ENCODE data around the gene CLTC.
A peak's percentile ranks its signal among the peaks of the same experiment; 100 is the strongest.

Gene CLTC

DNA sequence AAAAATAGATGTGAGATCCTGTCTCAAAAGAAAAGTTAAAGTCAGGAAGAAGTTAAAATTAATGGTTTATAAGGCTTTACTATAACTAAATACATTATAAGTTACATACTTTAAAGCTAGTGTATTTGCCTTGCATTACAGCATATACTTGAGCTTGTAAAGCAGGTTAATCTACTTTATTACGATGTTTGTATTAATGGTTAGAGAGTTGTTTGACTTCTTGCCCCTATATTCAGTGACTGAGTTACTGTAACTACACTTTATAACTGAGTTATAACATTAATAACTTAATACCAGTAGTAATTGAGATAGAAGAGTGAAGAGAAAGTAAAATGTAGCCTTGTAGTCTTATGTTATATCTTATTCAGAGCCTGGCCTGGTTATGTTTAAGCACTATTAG lies 22.9 kb downstream of the CLTC start:
- no peak for DNase-seq (ENCODE audit: low read depth in 1 of 2, low spot score in 1 of 2)
- H3K4me3 ChIP-seq (replicated peaks; ENCODE audit: insufficient read depth, low read length) = no peak overlapping the region
- TF ChIP-seq SPI1 (IDR thresholded peaks at IDR 0.05; ENCODE audit: borderline replicate concordance, low read depth) (no peak), GABPA (IDR thresholded peaks at IDR 0.05; ENCODE audit: low read depth) (no peak), POLR2AphosphoS5 (IDR thresholded peaks at IDR 0.05; ENCODE audit: low read depth) (no peak)
- TF ChIP-seq, protein P1, sequence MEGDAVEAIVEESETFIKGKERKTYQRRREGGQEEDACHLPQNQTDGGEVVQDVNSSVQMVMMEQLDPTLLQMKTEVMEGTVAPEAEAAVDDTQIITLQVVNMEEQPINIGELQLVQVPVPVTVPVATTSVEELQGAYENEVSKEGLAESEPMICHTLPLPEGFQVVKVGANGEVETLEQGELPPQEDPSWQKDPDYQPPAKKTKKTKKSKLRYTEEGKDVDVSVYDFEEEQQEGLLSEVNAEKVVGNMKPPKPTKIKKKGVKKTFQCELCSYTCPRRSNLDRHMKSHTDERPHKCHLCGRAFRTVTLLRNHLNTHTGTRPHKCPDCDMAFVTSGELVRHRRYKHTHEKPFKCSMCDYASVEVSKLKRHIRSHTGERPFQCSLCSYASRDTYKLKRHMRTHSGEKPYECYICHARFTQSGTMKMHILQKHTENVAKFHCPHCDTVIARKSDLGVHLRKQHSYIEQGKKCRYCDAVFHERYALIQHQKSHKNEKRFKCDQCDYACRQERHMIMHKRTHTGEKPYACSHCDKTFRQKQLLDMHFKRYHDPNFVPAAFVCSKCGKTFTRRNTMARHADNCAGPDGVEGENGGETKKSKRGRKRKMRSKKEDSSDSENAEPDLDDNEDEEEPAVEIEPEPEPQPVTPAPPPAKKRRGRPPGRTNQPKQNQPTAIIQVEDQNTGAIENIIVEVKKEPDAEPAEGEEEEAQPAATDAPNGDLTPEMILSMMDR (IDR thresholded peaks at IDR 0.05; ENCODE audit: insufficient read depth, low read length) = no peak
- TF ChIP-seq, protein P2, sequence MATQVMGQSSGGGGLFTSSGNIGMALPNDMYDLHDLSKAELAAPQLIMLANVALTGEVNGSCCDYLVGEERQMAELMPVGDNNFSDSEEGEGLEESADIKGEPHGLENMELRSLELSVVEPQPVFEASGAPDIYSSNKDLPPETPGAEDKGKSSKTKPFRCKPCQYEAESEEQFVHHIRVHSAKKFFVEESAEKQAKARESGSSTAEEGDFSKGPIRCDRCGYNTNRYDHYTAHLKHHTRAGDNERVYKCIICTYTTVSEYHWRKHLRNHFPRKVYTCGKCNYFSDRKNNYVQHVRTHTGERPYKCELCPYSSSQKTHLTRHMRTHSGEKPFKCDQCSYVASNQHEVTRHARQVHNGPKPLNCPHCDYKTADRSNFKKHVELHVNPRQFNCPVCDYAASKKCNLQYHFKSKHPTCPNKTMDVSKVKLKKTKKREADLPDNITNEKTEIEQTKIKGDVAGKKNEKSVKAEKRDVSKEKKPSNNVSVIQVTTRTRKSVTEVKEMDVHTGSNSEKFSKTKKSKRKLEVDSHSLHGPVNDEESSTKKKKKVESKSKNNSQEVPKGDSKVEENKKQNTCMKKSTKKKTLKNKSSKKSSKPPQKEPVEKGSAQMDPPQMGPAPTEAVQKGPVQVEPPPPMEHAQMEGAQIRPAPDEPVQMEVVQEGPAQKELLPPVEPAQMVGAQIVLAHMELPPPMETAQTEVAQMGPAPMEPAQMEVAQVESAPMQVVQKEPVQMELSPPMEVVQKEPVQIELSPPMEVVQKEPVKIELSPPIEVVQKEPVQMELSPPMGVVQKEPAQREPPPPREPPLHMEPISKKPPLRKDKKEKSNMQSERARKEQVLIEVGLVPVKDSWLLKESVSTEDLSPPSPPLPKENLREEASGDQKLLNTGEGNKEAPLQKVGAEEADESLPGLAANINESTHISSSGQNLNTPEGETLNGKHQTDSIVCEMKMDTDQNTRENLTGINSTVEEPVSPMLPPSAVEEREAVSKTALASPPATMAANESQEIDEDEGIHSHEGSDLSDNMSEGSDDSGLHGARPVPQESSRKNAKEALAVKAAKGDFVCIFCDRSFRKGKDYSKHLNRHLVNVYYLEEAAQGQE (IDR thresholded peaks at IDR 0.05; ENCODE audit: insufficient replicate concordance, low read depth) = no peak
- H3K27ac ChIP-seq (replicated peaks) = no peak overlapping the region
- no peaks in the 10 kb centered on the region for H3K27me3 ChIP-seq (ENCODE audit: insufficient read depth, poor library complexity, severe bottlenecking)

DNA sequence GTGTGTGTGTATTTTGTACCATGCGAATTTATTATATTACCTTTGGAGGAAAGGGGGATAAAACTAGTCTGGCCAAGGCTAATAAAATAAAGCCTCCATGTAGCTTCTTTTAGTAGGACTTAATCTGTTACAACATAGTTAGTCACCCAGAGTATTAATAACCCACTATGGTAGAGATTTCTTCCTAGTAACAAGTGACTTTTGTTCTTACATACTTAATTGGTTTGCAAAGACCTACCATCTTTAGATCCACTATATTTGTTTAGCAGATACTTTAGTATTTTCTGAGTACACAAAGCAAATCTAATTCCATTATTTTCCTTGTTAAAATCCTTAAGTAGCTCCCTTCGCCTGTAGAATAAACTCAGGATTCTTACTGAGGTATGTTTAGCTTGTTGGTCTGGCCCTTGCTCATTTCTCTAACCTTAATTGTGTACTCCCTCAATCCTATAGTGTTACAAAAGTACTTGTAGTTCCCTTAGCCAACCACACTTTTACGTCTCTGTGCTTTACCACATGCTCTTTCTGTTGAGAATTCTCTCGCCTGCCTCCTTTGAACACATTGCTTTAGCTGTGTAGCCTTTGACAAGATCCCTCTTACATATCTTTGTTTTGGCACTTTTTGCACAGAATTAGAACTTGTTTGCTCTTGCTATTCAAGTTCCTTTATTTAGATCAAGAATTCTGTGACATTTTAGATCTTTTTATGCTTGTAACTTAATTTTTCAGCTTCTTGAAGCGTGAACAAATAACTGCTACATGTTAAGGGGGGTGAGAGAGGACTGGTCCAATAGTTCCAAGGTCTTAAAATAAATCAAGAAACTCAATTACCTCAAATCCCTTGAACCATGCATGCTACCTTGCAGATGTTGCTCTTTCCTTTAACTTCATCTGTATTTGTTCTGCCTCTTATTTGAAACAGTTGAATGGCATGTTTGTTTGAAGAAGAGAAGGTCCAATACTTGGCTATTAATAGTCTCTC lies 23.8 kb downstream of the CLTC start:
- TF ChIP-seq GABPA (IDR thresholded peaks at IDR 0.05; ENCODE audit: low read depth) (no peak), POLR2AphosphoS5 (IDR thresholded peaks at IDR 0.05; ENCODE audit: low read depth) (no peak), SPI1 (IDR thresholded peaks at IDR 0.05; ENCODE audit: borderline replicate concordance, low read depth) (no peak)
- TF ChIP-seq, protein P2 (IDR thresholded peaks at IDR 0.05; ENCODE audit: insufficient replicate concordance, low read depth) = no peak
- TF ChIP-seq, protein P1 (IDR thresholded peaks at IDR 0.05; ENCODE audit: insufficient read depth, low read length) = no peak
- H3K27me3 ChIP-seq (ENCODE audit: insufficient read depth, poor library complexity, severe bottlenecking) = no peaks in the 10 kb centered on the region
- H3K4me3 ChIP-seq (replicated peaks; ENCODE audit: insufficient read depth, low read length) = no peak overlapping the region
- no peak overlapping the region for H3K27ac ChIP-seq (replicated peaks)
- DNase-seq (ENCODE audit: low read depth in 1 of 2, low spot score in 1 of 2) = peak in 1 of 2 experiments; percentile 21

DNA sequence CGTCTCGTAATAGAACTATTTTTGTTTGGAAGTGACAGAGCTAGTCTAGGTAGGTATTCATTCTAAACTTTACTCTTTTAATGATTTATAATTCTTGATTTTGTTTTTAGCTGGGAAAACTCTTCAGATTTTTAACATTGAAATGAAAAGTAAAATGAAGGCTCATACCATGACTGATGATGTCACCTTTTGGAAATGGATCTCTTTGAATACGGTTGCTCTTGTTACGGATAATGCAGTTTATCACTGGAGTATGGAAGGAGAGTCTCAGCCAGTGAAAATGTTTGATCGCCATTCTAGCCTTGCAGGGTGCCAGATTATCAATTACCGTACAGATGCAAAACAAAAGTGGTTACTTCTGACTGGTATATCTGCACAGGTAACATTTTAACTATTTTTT lies 27.6 kb downstream of the CLTC start:
- TF ChIP-seq, protein P1 (IDR thresholded peaks at IDR 0.05; ENCODE audit: insufficient read depth, low read length) = no peak
- TF ChIP-seq GABPA (IDR thresholded peaks at IDR 0.05; ENCODE audit: low read depth) (no peak), SPI1 (IDR thresholded peaks at IDR 0.05; ENCODE audit: borderline replicate concordance, low read depth) (no peak), POLR2AphosphoS5 (IDR thresholded peaks at IDR 0.05; ENCODE audit: low read depth) (no peak)
- TF ChIP-seq, protein P2 (IDR thresholded peaks at IDR 0.05; ENCODE audit: insufficient replicate concordance, low read depth) = no peak
- DNase-seq (ENCODE audit: low read depth in 1 of 2, low spot score in 1 of 2) = no peak
- no peak overlapping the region for H3K4me3 ChIP-seq (replicated peaks; ENCODE audit: insufficient read depth, low read length)

More for the DNA sequence above, 27.6 kb downstream of the CLTC start:
- Histone ChIP-seq H3K27ac (replicated peaks) (no peak overlapping the region), H3K27me3 (ENCODE audit: insufficient read depth, poor library complexity, severe bottlenecking) (no peaks in the 10 kb centered on the region)

Data from HL-60 (cell line).